Stimulated activated CD4-positive, alpha-beta T cell treated with anti-CD3 and anti-CD28 coated beads, Interleukin-2, amount 100 ng/mL, for 48 hours (primary cell): ENCODE measurements around the gene DENND1A.
A peak's percentile ranks its signal among the peaks of the same experiment; 100 is the strongest.
"Not testable (repeated sequence)": the region's sequence is repeated elsewhere in the genome, so short reads cannot be mapped to it uniquely, and the experiment has no call there.

ENCODE experiments used
- DNase-seq, 2 donors: peaks; one replicate each; pipeline ENCODE4 v3.0.0-alpha.2; 2020

DENND1A gene

DNA sequence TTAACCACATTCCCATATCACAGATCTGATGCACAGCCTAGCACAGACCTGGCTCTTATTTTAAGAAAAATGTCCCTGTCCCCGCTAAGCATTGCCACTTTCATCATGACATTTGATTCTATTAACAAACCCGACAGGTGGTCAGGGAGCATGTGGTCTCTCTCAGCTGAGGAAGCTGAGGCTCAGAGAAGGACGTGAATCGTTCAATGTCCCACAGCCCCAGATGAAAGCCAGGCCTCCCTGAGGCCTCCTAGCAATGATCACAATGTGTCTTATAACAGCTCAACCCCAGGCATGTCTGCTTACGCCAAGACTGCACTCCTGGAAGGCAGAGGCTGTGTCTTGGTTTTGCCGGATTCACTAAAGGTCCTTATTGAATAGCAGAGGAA is 584.4 kb downstream of the DENND1A start:
- no peak for DNase-seq

- DNase-seq: no peak
These were observed 585.6 kb downstream of the DENND1A start for GRCh38 chr9:123344192-123344949.

DNA sequence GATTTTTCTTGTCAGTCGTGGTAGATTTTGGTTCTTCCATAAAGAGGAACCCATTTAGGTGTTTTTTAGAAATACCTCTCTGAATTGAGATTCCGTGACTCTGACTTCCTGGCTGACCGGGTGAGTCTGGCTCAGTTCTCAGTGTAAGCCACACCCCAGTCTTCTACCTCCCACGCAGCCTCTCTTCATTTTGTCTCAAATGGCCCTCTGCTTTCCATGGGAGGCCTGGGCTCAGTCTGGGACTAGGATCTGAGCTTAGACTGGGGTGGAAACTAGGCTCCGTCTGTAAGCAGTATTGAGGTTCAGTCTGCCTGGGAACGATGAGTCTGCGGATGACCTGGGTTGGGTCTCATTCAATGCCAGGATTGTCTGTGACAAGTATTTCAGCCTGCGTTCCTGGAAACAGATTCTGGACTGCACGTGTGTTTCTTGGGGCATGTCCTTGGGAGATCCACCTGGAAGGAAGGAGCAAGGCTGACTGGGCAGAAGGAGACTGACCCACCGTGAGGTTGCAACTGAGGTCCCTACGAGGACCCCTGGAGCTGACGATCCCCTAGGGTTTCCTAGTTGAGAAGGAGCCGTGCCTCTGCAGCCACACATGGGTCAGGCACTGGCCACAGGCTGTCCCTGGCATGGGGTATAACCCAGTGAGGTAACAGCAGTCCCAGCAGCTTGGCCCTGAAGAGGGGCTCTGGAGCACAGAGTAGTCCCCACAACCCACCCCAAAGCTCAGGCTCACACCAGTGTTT is 586.3 kb downstream of the DENND1A start:
- DNase-seq: no peak

DNA sequence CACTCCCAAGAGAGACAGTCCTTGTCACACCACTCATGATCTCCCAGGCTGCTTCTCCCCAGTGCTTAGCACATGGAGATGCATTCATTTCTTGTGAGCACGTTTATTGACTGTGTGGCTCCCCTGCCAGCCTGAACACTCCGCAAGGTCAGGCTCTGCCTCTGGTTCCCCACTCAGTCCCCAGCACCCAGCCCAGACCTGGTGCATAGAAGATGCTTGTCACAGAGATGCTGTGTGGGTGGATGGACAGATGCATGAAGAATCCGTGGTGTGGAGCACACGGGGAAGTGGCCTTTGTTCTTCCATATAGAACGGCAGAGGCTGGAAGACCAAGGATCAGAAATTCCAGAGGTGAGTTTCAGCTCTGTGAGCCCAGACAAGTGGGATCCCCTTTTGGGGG is 587.7 kb downstream of the DENND1A start:
- DNase-seq: no peak

DNA sequence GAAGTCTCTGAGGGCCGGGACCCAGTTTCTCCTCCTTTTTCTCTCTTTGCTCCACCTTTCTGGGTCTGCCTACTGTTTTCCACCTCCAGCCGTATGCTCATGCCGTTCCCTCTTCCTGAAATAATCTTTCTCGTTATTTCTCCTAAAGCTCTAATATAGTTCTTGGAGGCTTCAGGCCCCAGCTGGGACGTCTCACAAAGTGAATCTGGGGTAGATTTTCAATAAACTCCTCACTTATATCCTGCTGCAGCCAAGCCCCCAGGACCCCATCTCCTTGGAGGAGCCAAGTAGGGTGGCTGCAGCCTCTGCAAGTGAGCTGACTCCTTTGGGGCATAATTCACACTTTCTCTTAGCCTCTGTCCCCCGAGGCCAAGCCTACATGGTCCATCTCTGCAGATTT is 588.1 kb downstream of the DENND1A start:
- no peak for DNase-seq

DNA sequence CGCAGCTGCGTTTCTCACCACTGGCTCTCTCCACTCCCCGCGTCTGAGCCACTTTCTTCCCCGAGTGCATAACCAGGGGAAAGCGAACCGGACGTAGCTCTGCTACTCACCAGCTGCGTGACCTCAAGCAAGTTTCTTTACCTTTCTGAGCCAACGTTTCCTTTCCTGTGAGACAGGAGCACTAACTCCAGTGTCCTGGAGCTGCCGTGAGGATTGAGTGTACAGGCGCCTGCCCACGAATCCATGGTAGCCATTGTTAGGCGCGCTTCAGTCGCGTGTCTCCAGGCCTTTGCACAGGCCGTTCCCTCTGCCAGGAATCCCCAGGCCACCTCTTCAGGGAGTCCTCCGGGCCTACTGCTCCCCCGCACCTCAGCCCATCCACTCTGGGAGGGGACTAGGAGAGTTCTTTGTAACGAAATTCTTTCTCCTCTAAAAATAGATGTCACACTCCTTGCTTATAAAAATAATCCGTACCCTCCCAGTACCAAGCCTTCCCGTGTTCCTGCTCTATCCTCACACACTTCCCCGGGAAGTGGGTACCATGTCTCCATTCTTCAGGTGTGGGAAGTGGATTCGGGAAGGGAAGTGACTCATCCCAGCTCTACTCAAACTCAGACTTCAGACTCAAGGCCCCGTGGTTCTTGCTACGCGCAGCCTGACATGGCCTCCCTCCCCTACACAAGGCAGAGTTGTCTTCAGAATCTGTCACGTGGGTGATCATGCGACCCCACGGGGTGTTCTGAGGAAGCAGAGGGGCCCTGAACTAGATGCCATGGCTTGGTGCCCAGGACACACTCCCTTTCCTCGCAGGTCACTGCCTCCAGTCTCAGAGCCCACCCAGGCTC is 590.0 kb downstream of the DENND1A start:
- DNase-seq: peak; percentile 42 to 62

GRCh38 chr9:123338710-123339665 is 590.9 kb downstream of the DENND1A start:
- peak; percentile 63 for DNase-seq

DNA sequence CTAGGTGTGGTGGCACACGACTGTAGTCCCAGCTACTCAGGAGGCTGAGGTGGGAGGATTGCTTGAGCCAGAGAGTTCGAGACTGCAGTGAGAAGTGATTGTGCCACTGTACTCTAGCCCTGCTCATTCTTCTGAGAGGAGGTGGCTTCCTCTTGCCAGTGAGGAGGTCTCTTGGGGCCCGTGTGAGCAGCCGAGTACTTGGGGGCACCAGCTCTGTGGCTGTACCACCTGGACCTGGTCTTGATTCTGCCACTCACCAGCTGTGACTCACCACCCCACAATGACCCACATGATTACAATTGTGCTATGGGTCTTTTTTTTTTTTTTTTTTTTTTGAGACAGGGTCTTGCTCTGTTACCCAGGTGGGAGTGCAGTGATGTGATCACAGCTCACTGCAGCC is 592.0 kb downstream of the DENND1A start:
- no peak for DNase-seq

- no peak for DNase-seq
These were observed 593.0 kb downstream of the DENND1A start for GRCh38 chr9:123336959-123337358.

GRCh38 chr9:123336449-123336848 is 593.5 kb downstream of the DENND1A start:
- no peak for DNase-seq

DNA sequence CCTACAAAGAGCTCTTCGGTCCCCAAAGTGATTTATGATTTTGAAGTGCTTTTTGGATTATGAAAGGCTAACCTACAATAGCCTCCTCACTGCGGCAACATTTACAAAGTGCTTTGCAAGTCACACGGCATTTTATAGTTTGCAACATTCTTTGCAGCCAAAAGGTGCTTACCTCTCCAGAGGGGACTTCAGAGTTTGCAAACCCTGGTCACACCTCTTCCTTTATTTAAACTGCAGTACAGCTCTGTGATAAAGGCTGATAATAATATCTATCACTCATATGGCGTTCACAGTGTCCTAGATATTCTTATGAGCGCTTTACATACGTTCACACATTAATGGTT is 594.0 kb downstream of the DENND1A start:
- no peak for DNase-seq

- DNase-seq: no peak
These were observed 594.5 kb downstream of the DENND1A start for GRCh38 chr9:123335193-123335985.

DNA sequence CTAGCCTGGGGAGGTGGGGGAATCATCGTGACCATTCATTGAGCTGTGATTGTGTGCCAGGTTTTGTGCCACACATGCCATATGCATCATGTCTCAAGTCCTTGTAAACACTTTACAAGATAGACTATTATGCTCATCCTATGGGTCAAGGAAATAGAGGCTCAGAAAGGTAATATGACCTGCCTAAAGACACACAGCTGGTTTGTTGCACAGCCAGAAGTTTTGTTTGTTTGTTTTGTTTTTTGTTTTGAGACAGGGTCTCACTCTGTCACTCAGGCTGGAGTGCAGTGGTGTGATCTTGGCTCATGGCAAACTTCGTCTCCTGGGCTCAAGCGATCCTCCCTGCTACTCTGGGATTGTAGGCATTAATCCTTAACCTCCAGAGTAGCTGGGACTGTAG is 595.3 kb downstream of the DENND1A start:
- no peak for DNase-seq

DNA sequence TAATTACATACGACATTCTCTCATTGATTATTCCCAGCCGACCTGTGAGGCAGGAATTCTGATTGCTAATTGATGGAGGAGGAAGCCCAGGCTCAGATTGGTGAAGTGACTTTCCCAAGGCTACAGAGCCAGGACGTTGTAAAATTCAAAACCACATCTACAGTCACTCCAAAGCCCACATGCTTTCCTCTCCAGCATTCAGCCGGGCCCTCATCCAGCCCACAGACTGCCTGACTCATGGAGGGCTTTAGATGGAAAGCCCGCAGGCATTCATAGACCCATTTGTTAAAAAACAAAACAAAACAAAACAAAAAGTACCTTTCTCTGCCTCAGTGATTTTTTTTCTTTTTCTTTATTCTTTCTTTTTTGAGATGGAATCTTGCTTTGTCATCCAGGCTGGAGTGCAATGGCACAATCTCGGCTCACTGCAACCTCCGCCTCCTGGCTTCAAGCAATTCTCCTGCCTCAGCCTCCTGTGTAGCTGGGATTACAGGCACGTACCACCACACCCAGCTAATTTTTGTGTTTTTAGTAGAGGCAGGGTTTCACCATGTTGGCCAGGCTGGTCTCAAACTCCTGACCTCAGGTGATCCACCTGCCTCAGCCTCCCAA is 596.8 kb downstream of the DENND1A start:
- DNase-seq: not testable (repeated sequence)

DNA sequence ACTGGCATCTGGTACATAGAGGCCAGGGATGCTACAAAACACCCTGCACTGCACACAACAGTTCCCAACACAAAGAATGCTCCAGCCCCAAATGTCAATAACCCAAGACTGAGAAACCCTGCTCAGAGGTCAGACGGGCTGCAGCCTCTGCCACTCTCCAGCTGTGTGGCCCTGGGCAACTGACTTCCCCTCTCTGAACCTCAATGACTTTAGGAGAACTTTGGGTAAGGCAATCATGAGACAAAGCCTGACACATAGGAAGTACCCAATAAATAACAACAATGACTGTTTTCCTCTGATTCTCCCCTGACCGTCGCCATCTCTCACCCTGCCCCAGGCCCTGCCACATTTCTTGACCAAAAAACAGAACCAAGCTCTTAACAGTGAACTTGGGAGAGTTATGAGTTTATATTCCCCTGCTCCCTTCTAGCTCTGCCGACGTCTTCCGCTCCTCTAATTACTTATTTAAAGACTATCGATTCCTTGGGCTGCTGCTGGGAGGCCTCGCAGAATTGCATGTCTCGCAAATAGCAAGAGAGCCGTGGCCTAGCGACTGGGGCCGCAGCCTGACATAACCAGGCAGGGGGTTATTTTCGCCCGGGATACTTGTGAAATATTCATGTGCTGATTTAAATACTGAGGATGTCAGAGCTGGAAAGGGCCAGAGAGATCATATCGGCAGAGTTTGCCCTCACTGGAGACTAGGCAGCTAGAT is 598.4 kb downstream of the DENND1A start:
- DNase-seq: no peak
